K562 (cell line): ENCODE results near the gene RIN3.

Experiments
- CGGBP1 ChIP-seq: fragments of 250-450 bp; sonication (Bioruptor Pico); IDR thresholded peaks from 2 replicates; pipeline ENCODE4 v1.9.0; 2021; ENCODE audit warnings: mild to moderate bottlenecking
- ZNF24 ChIP-seq: fragments of 450-650 bp; IDR thresholded peaks from 2 replicates; pipeline ENCODE4 v1.6.1; 2016

GRCh38 chr14:92499234-92499633, 14.3 kb upstream of the RIN3 start:
- TF ChIP-seq CGGBP1 (CRISPR knock-in tag), result no peak
- no peak for TF ChIP-seq ZNF24
